SK-N-MC (cell line): Measurements from ENCODE around the gene MYO16.

Source experiments
- DNase-seq: peaks from one replicate; pipeline ENCODE4 v3.0.0-alpha.2; 2011; ENCODE audit warnings: low read depth, low spot score
- H3K27ac ChIP-seq: fragments of 200-600 bp; sonication (generic); 2 replicates; pipeline ENCODE4 v1.5.1; 2016; ENCODE audit warnings: mixed run types
- H3K36me3 ChIP-seq: fragments of 200-600 bp; sonication (generic); 2 replicates; pipeline ENCODE4 v1.6.1; 2017; ENCODE audit warnings: antibody characterized with exemption, low read length, mixed read lengths; ENCODE audit not compliant: insufficient read depth
- H3K4me3 ChIP-seq: fragments of 200-600 bp; sonication (generic); 2 replicates; pipeline ENCODE4 v1.5.1; 2016
- H3K9ac ChIP-seq: fragments of 200-600 bp; sonication (generic); 2 replicates; pipeline ENCODE4 v1.8.0; 2017; ENCODE audit warnings: mixed run types, mixed read lengths; ENCODE audit not compliant: insufficient read length
- H3K9me3 ChIP-seq: fragments of 200-600 bp; sonication (generic); 2 replicates; pipeline ENCODE4 v1.6.1; 2017; ENCODE audit warnings: low read depth, mild to moderate bottlenecking, antibody characterized with exemption, low read length, moderate library complexity, mixed read lengths
- EZH2 ChIP-seq: fragments of 200-600 bp; sonication (generic); IDR thresholded peaks from one replicate; pipeline ENCODE4 v1.6.1; 2017; ENCODE audit warnings: antibody characterized with exemption
- FOXP2 ChIP-seq: optimal IDR thresholded peaks from 2 replicates; pipeline ENCODE3; 2011; ENCODE audit warnings: mild to moderate bottlenecking, moderate library complexity; ENCODE audit not compliant: insufficient read depth; ENCODE audit errors: extremely low read length, control extremely low read depth
- POLR2AphosphoS5 ChIP-seq: IDR thresholded peaks from 2 replicates; pipeline ENCODE4 v1.6.1; 2012; ENCODE audit warnings: mild to moderate bottlenecking, low read depth, low read length, borderline replicate concordance

MYO16 gene

GRCh38 chr13:108926862-108927261 lies 297.5 kb downstream of the MYO16 start:
- H3K4me3 ChIP-seq, result no peak overlapping the region
- DNase-seq, result no peak
- TF ChIP-seq FOXP2 (no peak), EZH2 (no peak), POLR2AphosphoS5 (no peak)
- H3K9ac ChIP-seq, result no peak overlapping the region
- H3K9me3 ChIP-seq, result no peaks in the 10 kb centered on the region
- H3K36me3 ChIP-seq, result no peaks in the 10 kb centered on the region
- no peak overlapping the region for H3K27ac ChIP-seq

DNA sequence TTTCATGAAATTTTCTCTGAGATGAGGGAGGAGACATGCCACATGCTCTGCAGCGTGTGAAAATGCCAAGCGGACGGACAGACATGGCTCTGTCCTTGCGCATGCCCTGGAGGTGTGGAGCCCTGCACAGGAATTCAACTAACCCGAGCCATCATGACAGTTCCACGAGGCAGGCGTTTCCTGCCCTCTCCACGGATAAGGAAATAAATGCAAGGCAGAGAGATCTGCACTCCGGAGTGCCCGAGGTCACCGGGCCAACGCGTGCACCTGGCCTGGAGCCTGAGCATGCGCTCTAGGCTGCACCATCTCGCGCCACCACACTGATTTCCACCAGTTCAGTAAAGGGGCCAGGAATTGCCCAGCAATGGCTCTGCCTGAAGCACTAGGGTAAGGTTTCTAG lies 298.2 kb downstream of the MYO16 start:
- no peak for DNase-seq
- no peaks in the 10 kb centered on the region for H3K9me3 ChIP-seq
- TF ChIP-seq FOXP2 (no peak), POLR2AphosphoS5 (no peak), EZH2 (no peak)
- H3K36me3 ChIP-seq, result no peaks in the 10 kb centered on the region
- H3K4me3 ChIP-seq, result no peak overlapping the region
- H3K9ac ChIP-seq, result no peak overlapping the region
- H3K27ac ChIP-seq, result no peak overlapping the region

DNA sequence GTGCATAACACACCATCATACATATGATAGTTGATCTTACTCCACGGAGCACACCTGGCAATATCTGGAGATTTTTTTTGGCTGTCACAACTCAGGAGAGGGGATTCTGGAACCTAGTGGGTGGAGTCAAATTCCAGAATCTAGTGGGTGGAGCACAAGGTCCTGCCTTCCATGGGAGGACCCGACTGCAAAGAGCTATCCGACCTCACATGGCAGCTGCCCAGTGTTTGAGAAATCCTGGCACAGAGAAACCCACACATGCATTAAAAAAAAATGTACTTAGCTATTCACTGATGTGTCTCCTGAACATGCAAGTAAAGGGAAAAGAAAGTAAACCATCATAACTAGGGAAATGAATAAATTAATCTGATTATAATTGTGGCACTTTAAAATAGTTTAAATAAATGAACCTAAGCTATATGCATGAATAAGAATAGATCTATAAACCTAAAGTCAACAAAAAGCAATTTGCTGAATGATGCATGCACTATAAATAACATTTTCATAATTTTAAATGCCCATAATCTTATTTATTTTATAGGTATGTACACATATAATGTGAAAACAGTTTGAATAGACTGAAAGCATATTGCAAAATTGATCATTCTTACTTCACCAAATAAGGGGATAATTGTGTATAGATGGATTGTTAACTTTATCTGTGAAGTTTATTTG lies 300.3 kb downstream of the MYO16 start:
- no peak for DNase-seq
- Histone ChIP-seq H3K4me3 (no peak overlapping the region), H3K36me3 (no peaks in the 10 kb centered on the region), H3K9ac (no peak overlapping the region), H3K27ac (no peak overlapping the region), H3K9me3 (no peaks in the 10 kb centered on the region)
- TF ChIP-seq EZH2, result no peak

DNA sequence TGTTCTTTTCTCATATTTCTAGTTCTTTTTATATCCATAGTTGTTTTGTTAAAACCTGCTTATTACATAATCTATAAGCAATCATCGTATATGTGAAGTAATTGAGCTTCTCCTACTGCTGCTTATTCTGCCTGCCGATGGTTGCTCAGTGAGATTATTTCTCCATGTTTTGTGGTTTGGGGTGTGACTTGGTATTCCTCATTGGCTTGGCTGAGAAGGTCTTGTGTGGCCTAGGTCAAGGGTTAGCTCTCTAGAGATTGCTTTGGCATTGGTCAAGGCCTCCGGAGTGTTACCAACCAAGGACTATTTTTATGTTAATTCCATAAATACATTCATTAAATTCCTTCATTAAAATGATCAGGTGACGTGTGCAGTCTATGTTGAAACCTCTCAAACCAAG lies 302.8 kb downstream of the MYO16 start:
- H3K27ac ChIP-seq, result peak overlapping the region; percentile 74
- DNase-seq, result no peak
- H3K36me3 ChIP-seq, result no peaks in the 10 kb centered on the region; the same call in 1 of the 2 replicates
- peak overlapping the region; percentile 24 for H3K9ac ChIP-seq
- no peak overlapping the region for H3K4me3 ChIP-seq
- H3K9me3 ChIP-seq, result peaks cover under 1% of the 10 kb centered on the region; the same call in 1 of the 2 replicates
- no peak for TF ChIP-seq EZH2
- no peak for TF ChIP-seq FOXP2
- TF ChIP-seq POLR2AphosphoS5, result no peak

- H3K27ac ChIP-seq, result 0 out of 2 replicates have a peak overlapping the region, but pooled peaks have one; percentile 2
- peaks cover 7% of the 10 kb centered on the region; the same call in 1 of the 2 replicates for H3K9me3 ChIP-seq
- H3K9ac ChIP-seq, result no peak overlapping the region
- no peak for TF ChIP-seq EZH2
- TF ChIP-seq FOXP2, result no peak
- no peak for TF ChIP-seq POLR2AphosphoS5
- no peak overlapping the region for H3K4me3 ChIP-seq
- no peak for DNase-seq
- H3K36me3 ChIP-seq, result no peaks in the 10 kb centered on the region; the same call in 1 of the 2 replicates
Measured at GRCh38 chr13:108933061-108933460, 303.6 kb downstream of the MYO16 start.

- Histone ChIP-seq H3K9ac (no peak overlapping the region), H3K4me3 (no peak overlapping the region), H3K9me3 (peaks cover 7% of the 10 kb centered on the region; the same call in 1 of the 2 replicates), H3K36me3 (no peaks in the 10 kb centered on the region; the same call in 1 of the 2 replicates), H3K27ac (peak overlapping the region; percentile 98)
- TF ChIP-seq FOXP2, result no peak
- TF ChIP-seq EZH2, result no peak
- TF ChIP-seq POLR2AphosphoS5, result no peak
- no peak for DNase-seq
Measured at GRCh38 chr13:108938155-108938554, 308.7 kb downstream of the MYO16 start.

DNA sequence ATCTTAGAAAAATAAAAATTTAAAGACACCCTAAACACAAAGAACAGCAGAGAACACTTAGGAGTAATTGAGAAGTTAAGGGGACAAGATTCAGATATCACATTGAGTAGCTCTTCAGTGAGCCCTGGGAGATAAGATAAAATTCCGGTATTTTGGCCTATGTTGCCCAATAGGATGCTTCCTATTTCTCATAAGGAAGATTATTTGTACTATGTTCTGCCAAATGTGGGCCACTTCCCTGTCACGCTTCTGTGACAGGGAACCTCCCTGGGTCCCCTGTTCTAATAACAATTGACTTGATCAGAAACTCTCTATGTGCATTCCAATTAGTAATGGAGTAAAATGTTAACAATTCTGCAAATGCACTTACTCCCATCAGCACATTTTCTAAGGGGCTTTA lies 310.7 kb downstream of the MYO16 start:
- Histone ChIP-seq H3K36me3 (no peaks in the 10 kb centered on the region; the same call in 1 of the 2 replicates), H3K27ac (peak overlapping the region; percentile 96), H3K9ac (peak overlapping the region; percentile 33), H3K4me3 (peak overlapping the region; percentile 44), H3K9me3 (peaks cover 7% of the 10 kb centered on the region; the same call in 1 of the 2 replicates)
- DNase-seq, result no peak
- no peak for TF ChIP-seq EZH2
- no peak for TF ChIP-seq FOXP2
- no peak for TF ChIP-seq POLR2AphosphoS5

- H3K36me3 ChIP-seq, result peaks cover 4% of the 10 kb centered on the region; the same call in 1 of the 2 replicates
- no peak for DNase-seq
- peak overlapping the region; percentile 48 for H3K9ac ChIP-seq
- H3K4me3 ChIP-seq, result no peak overlapping the region
- no peaks in the 10 kb centered on the region for H3K9me3 ChIP-seq
- peak overlapping the region; percentile 90 for H3K27ac ChIP-seq
- no peak for TF ChIP-seq EZH2
- no peak for TF ChIP-seq FOXP2
- no peak for TF ChIP-seq POLR2AphosphoS5
Measured at GRCh38 chr13:108943842-108944241, 314.4 kb downstream of the MYO16 start.

- no peak overlapping the region for H3K9ac ChIP-seq
- H3K9me3 ChIP-seq, result no peaks in the 10 kb centered on the region
- DNase-seq, result no peak
- H3K4me3 ChIP-seq, result no peak overlapping the region
- TF ChIP-seq EZH2, result no peak
- no peak for TF ChIP-seq FOXP2
- TF ChIP-seq POLR2AphosphoS5, result no peak
- H3K27ac ChIP-seq, result peak overlapping the region; percentile 90
- peaks cover 4% of the 10 kb centered on the region; the same call in 1 of the 2 replicates for H3K36me3 ChIP-seq
Measured at GRCh38 chr13:108944760-108945159, 315.3 kb downstream of the MYO16 start.
